ENCODE measurements around the gene CCND3.

GRCh38 chr6:41986339-41986738, 44.7 kb upstream of the CCND3 start:
- TF ChIP-seq CTCF (IDR thresholded peaks at IDR 0.05), result no peak
- TF ChIP-seq POLR2A (IDR thresholded peaks at IDR 0.05), result no peak
